GM21825 (cell line): ENCODE data around the gene G2E3.
"Not testable (repeated sequence)": the region's sequence is repeated elsewhere in the genome, so short reads cannot be mapped to it uniquely, and the experiment has no call there.

Source experiments
- ATAC-seq: cut with Tn5 transposase; IDR thresholded peaks from one replicate; pipeline ENCODE4 v1.9.1; 2021; ENCODE audit warnings: mild to moderate bottlenecking, moderate library complexity; ENCODE audit not compliant: unreplicated experiment

Gene G2E3

GRCh38 chr14:30558675-30559555, at the start of gene G2E3:
G2E3 (plus strand) TSS chr14:30559158; CDS start chr14:30581080, 21,922 bp downstream.
- peak; percentile 99 for ATAC-seq

GRCh38 chr14:30517737-30518136, 41.2 kb upstream of the G2E3 start:
- no peak for ATAC-seq

GRCh38 chr14:30518867-30519560, 39.9 kb upstream of the G2E3 start:
- no peak for ATAC-seq

GRCh38 chr14:30519961-30520360, 39.0 kb upstream of the G2E3 start:
- no peak for ATAC-seq

- ATAC-seq, result no peak
These were observed 38.4 kb upstream of the G2E3 start for GRCh38 chr14:30520536-30520935.

GRCh38 chr14:30521899-30522736, 36.8 kb upstream of the G2E3 start:
- ATAC-seq, result no peak

- ATAC-seq, result no peak
These were observed 33.1 kb upstream of the G2E3 start for GRCh38 chr14:30525833-30526232.

GRCh38 chr14:30527196-30527595, 31.8 kb upstream of the G2E3 start:
- no peak for ATAC-seq

GRCh38 chr14:30528119-30528518, 30.8 kb upstream of the G2E3 start:
- no peak for ATAC-seq

- no peak for ATAC-seq
These were observed 29.9 kb upstream of the G2E3 start for GRCh38 chr14:30528778-30529642.

GRCh38 chr14:30532264-30532663, 26.7 kb upstream of the G2E3 start:
- ATAC-seq, result no peak

- no peak for ATAC-seq
These were observed 25.8 kb upstream of the G2E3 start for GRCh38 chr14:30533126-30533525.

GRCh38 chr14:30541318-30541717, 17.6 kb upstream of the G2E3 start:
- ATAC-seq, result no peak

GRCh38 chr14:30546735-30547134, 12.2 kb upstream of the G2E3 start:
- ATAC-seq, result not testable (repeated sequence)

GRCh38 chr14:30547388-30548048, 11.4 kb upstream of the G2E3 start:
- ATAC-seq, result no peak

- ATAC-seq, result no peak
These were observed 8.6 kb upstream of the G2E3 start for GRCh38 chr14:30550335-30550734.

GRCh38 chr14:30551460-30551859, 7.5 kb upstream of the G2E3 start:
- ATAC-seq, result no peak

- no peak for ATAC-seq
These were observed 5.5 kb upstream of the G2E3 start for GRCh38 chr14:30553311-30553989.

GRCh38 chr14:30558362-30558674, 640 bp upstream of the G2E3 start:
- ATAC-seq, result no peak
